Measurements from ENCODE around the gene PTPRE. TPM values are rescaled to one million over a fixed set of nuclear protein-coding genes. Genes with fewer than 3 reads are reported as not detected.

Gene PTPRE
- total and polyA plus RNA-seq, 10 of the 15 experiments (the other 5 are each of a cell fraction or from before 2014, with no cell fraction given): 2.9 to 7.6 (median 5.8) TPM

DNA sequence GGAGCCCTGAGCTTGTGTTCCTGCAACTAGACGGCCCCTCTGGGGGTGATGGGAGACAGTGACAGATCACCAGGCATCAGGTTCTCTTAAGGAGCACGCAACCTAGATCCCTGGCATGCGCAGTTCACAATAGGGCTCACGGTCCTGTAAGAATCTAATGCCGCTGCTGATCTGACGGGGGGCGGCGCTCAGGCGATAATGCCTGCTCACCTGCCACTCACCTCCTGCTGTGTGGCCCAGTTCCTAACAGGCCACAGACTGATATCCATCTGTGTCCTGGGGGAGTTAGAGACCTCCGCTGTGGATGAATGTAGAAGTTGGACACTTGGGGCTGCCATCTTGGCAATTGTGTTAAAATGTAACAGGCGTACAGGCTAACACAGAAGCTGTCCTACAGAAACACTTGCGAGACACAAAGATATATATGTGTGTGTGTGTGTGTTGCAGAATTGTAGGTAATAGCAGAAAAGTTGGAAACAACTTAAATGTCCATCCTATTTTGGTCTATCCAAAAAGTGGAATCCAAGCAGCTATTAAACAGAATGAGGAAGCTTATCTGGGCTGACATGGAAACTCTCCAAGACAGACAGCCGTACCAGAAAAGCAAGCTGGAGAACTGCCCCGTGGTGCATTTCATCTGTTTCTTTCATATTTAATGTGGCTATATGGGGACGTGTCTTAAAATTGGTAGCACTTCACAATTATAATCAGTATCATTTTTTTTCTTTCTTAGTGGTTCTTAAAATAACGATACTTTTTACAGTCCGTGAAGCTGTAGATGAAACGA, 136.5 kb downstream of the PTPRE start:
- TF ChIP-seq, protein P1, sequence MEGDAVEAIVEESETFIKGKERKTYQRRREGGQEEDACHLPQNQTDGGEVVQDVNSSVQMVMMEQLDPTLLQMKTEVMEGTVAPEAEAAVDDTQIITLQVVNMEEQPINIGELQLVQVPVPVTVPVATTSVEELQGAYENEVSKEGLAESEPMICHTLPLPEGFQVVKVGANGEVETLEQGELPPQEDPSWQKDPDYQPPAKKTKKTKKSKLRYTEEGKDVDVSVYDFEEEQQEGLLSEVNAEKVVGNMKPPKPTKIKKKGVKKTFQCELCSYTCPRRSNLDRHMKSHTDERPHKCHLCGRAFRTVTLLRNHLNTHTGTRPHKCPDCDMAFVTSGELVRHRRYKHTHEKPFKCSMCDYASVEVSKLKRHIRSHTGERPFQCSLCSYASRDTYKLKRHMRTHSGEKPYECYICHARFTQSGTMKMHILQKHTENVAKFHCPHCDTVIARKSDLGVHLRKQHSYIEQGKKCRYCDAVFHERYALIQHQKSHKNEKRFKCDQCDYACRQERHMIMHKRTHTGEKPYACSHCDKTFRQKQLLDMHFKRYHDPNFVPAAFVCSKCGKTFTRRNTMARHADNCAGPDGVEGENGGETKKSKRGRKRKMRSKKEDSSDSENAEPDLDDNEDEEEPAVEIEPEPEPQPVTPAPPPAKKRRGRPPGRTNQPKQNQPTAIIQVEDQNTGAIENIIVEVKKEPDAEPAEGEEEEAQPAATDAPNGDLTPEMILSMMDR (IDR thresholded peaks at IDR 0.05 in 2 of 3, conservative IDR thresholded peaks at IDR 0.05 in 1 of 3; ENCODE audit: control insufficient read depth in 2 of 3, extremely low read depth in 1 of 3, insufficient read depth in 1 of 3, low read depth in 3 of 3, low read length in 3 of 3): no peak
- TF ChIP-seq, protein P2, sequence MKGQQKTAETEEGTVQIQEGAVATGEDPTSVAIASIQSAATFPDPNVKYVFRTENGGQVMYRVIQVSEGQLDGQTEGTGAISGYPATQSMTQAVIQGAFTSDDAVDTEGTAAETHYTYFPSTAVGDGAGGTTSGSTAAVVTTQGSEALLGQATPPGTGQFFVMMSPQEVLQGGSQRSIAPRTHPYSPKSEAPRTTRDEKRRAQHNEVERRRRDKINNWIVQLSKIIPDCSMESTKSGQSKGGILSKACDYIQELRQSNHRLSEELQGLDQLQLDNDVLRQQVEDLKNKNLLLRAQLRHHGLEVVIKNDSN (IDR thresholded peaks at IDR 0.05; ENCODE audit: borderline replicate concordance, extremely low read length, insufficient read depth, low read depth, low read length): no peak
- no peak for TF ChIP-seq SREBF1 (IDR thresholded peaks at IDR 0.05; ENCODE audit: low read length)
- TF ChIP-seq NFXL1 (IDR thresholded peaks at IDR 0.05; ENCODE audit: borderline replicate concordance): no peak
- no peak for TF ChIP-seq TCF3 (IDR thresholded peaks at IDR 0.05; ENCODE audit: borderline replicate concordance, insufficient read depth, low read depth, low read length)
- TF ChIP-seq MYB (IDR thresholded peaks at IDR 0.05; ENCODE audit: borderline replicate concordance, low read depth, low read length): no peak
- no peak for TF ChIP-seq SMAD1 (IDR thresholded peaks at IDR 0.05; ENCODE audit: low read depth, partially characterized antibody)
- no peak for TF ChIP-seq CHD2 (IDR thresholded peaks at IDR 0.05; ENCODE audit: borderline replicate concordance, low read depth, low read length)
- no peak for TF ChIP-seq ZNF24 (IDR thresholded peaks at IDR 0.05)
- 0 out of 2 replicates have a peak, but pooled peaks cover 2% of the 10 kb centered on the region for H3K79me2 ChIP-seq (ENCODE audit: control insufficient read depth, insufficient read depth, low read length)
- peaks cover 17% of the 10 kb centered on the region for H3K4me1 ChIP-seq (ENCODE audit: control insufficient read depth, insufficient read depth, low read length)
- H3K9ac ChIP-seq (ENCODE audit: control insufficient read depth, insufficient read depth, low read length): no peak overlapping the region
- POLR2A ChIA-PET: interaction anchor here (0.6 to 1.0 kb wide), 2 partner anchors 16 to 21 kb away, joined by 3 to 4 read pairs; no protein-coding TSS in a partner anchor
- DNase-seq (ENCODE audit: low read depth, low spot score): no peak
- intact Hi-C loops (cut with micrococcal nuclease; ENCODE audit: unreplicated experiment) (no loop called here), in situ Hi-C loops (cut with MboI) (no loop called here)
- no peaks in the 10 kb centered on the region for H3K36me3 ChIP-seq (ENCODE audit: control insufficient read depth in 2 of 2, insufficient read depth in 2 of 2, low read length in 1 of 2)
- no peaks in the 10 kb centered on the region for H3K27me3 ChIP-seq (replicated peaks in 1 of 2; ENCODE audit: control insufficient read depth in 2 of 2, insufficient read depth in 2 of 2, low read length in 1 of 2)
- no peak overlapping the region for H2AFZ ChIP-seq (ENCODE audit: control insufficient read depth, low read depth, low read length)
- CTCF ChIA-PET: interaction anchor here (1.7 to 5.9 kb wide), 2 partner anchors 8 to 35 kb away, joined by 4 to 52 read pairs; no protein-coding TSS in a partner anchor
- no peaks in the 10 kb centered on the region for H4K20me1 ChIP-seq (ENCODE audit: control insufficient read depth, insufficient read depth)
- H3K4me2 ChIP-seq (ENCODE audit: control insufficient read depth, insufficient read depth): no peak overlapping the region
- WGBS (ENCODE audit: insufficient coverage, insufficient replicate concordance, low lambda C conversion rate, missing lambda C conversion rate): 54% methylated on average over 18 of the region's 18 CpGs
- no peaks in the 10 kb centered on the region for H3K9me3 ChIP-seq (replicated peaks; ENCODE audit: control insufficient read depth, insufficient read depth, low read length)
- no peak overlapping the region for H3K4me3 ChIP-seq
- SMC1A ChIA-PET (ENCODE audit: uncharacterized antibody, unreplicated experiment): interaction anchor here (1.5 to 3.0 kb wide), 3 partner anchors 10 to 26 kb away, joined by 3 to 7 read pairs (median 7); no protein-coding TSS in a partner anchor
- no peak overlapping the region for H3K27ac ChIP-seq (ENCODE audit: control insufficient read depth, insufficient read depth)
- RAD21 ChIA-PET (ENCODE audit: unreplicated experiment): interaction anchor here (2.0 to 2.3 kb wide), 2 partner anchors 19 to 21 kb away, joined by 5 to 6 read pairs; no protein-coding TSS in a partner anchor
- BruUV-seq (replicated peaks): no TSS peak
- no peak for FAIRE-seq
- no peak for ATAC-seq
